CD4-positive, alpha-beta T cell treated with Interleukin-2 at 100 ng/mL for 4 hours (primary cell): Measurements from ENCODE around the gene TNFSF8.

Source experiments
- DNase-seq: peaks from one replicate; pipeline ENCODE4 v3.0.0-alpha.2; 2020; ENCODE audit warnings: low spot score

The TNFSF8 gene

DNA sequence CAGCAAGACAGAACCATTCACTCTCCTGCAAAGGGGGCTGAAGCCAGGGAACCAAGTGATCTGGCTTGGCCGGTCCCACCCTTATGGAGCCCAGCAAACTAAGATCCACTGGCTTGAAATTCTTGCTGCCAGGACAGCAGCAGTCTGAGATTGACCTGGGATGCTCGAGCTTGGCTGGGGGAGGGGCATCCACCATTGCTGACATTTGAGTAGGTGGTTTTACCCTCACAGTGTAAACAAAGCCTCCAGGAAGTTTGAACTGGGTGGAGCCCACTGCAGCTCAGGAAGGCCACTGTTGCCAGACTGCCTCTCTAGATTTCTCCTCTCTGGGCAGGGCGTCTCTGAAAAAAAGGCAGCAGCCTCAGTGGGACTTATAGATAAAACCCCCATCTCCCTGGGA, 60.5 kb downstream of the TNFSF8 start:
- DNase-seq: peak; percentile 33

DNA sequence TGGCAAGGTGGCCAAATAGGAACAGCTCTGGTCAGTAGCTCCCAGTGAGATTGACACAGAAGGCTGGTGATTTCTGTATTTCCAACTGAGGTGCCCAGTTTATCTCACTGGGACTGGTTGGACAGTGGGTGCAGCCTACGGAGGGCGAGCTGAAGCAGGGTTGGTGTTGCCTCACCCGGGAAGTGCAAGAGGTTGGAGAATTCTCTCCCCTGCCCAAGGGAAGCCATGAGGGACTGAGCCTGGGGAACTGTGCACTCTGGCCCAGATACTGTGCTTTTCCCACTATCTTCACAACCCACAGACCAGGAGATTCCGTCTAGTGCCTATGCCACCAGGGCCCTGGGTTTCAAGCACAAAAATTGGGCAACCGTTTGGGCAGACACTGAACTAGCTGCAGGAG, 61.0 kb downstream of the TNFSF8 start:
- DNase-seq: no peak

DNA sequence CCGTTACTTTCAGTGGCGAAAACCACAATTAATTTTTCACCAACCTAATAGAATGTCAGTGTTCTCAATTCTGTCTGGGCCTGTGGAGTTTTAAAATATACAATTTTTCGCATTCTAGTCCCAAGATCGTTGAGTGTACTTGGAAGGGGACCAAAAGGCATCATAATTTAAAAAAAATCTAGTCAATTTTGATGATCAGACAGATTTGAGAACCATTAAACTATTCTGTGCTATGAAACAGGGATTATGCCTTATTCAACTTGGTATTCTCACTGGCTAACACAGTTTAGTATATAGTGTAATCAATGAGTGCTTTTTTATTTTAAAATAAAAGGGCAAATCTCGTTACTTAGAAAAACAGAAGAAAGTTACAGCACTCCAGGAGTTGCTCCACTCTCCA, 63.1 kb downstream of the TNFSF8 start:
- DNase-seq: no peak

DNA sequence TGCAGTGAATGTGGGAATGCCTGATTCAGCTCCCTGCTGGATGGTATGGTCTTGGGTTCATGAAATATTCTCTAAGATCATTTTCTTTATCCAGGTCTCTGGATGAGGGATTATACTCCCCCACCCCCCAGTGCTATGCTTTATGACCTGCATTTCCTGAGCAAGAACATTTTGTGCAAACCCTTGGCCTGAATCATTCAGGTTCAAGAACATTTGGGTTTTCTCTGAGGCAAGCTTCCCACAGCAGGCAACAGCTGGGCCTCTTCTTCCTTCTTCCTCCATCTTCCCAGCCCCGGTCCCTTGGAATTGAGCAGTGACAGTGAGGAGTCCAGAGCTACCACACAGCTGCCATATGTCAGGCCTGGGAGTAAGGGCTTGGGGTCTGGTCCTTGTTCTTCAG, 65.9 kb downstream of the TNFSF8 start:
- no peak for DNase-seq

DNA sequence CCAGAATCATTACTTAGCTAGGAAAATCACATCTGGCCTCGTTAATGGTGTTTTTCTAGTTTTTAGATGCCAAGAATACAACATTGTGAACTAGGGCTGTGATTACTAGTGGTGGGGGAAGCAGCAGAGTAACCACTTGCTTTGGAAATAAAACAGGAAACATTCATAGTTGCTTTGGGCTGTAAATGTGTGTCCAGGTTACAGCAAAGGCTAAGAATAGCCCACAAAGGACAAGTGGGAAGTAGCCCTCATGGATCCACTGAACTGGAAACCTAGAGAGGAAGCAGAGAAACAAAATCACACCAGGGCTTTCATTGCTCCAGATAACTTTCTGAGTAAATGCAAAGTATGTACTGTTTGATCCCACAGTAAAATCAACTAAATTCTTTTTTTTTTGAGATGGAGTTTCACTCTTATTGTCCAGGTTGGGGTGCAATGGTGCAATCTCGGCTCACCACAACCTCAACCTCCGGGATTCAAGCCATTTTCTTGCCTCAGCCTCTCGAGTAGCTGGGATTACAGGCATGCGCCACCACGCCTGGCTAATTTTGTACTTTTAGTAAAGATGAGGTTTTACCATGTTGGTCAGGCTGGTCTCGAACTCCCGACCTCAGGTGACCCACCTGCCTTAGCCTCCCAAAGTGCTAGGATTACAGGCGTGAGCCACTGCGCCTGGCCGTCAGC, 68.3 kb downstream of the TNFSF8 start:
- DNase-seq: no peak

DNA sequence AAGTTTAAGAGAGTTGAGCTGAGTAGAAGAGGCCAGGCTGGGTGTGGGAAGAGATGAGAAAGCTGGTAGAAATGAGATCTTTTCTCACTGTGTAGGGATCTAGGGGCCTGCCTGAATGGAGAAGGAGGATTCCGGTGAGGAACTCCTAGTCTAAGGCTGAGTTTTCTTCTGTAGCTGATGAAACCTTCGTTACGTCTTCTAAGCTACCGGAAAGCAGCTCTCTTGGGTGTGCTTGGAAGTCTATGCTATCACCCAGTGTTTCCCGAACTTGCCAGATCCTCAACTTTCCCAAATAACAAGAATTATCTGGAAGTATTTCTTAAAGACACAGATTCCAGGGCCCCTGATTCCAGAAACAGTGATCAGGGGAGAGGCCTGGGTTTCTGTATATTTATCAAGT, 69.1 kb downstream of the TNFSF8 start:
- no peak for DNase-seq

DNA sequence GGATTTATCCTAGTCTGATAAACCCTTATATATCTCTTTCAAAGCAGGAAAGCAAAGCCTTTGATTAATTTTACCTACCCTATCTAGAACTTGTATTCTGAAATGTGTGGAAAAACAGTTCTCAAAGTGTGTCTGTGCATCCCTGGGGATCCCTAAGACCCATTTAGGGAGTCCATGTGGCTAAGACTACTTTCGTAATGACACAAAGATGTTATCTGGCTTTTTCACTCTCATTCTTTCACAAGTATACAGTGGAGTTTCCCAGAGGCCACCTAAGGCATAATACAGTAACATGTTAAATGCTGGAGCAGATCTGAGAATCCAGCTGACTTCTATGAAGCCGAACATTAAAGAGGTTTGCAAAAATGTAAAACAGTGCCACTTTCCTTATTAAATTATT, 70.2 kb downstream of the TNFSF8 start:
- no peak for DNase-seq

DNA sequence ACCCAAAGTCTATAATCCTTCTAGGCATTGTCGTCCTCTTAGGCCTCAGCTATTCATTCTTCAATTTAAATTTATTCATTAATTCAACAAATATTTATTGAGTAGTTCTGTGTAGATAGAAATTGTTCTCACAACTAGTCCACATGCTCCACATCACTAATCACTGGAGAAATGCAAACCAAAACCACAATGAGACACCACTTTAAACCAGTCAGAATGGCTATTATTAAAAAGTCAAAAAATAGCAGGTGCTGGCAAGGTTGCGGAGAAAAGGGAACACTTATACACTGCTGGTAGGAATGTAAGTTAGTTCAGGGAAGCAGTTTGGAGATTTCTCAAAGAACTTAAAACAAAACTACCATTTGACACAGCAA, 73.5 kb downstream of the TNFSF8 start:
- DNase-seq: no peak

DNA sequence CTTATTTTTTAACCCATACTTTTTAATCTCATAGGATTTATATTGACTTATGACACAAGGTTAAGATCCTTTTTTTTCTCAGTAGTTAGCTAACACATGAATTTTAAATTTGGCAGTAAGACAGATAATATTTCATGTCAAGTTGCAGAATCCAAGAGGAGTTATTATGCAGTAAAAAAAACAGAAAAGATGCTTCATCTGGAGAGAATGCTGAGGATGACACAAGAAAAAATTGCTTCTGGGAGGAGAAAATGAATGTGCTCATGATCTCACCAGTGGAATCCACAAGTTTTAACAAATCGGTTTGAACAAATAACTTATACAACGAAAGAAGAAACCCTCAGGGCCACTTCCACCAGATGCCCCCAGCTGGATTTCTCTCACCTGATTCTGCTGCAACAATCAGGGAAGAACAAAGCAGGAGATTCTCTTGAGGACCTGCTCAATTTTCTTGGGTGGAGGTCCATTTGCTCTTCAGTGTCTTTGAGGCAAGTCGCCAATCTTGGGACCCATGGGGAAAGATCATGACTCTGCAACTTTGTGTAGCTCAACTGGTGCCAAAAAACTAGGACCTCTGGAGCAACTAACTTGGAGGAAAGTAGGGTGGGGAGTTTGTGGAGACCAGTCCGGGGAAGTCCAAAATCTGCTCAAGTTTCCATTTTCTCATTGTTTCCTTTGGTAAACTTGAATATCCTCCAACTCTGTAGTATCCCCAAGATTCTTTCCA, 74.0 kb downstream of the TNFSF8 start:
- DNase-seq: no peak

DNA sequence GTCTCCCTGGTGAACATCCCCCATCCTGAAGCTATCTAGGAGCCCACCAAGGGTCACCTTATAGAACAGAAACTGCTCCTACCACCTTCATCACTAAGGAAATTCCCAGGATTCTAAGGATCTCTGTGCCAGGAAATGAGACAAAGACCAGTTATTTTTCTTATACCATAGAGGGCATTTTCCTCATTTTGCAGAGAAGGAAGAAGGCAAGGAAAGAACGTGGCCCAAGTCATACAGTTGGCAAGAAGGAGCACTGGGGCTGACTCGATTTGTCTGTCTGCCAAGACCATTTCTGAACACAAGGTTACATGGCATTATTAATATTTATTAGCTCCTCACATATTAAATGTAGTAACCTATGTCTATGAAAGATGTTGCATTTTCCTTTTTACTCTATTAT, 74.9 kb downstream of the TNFSF8 start:
- no peak for DNase-seq

DNA sequence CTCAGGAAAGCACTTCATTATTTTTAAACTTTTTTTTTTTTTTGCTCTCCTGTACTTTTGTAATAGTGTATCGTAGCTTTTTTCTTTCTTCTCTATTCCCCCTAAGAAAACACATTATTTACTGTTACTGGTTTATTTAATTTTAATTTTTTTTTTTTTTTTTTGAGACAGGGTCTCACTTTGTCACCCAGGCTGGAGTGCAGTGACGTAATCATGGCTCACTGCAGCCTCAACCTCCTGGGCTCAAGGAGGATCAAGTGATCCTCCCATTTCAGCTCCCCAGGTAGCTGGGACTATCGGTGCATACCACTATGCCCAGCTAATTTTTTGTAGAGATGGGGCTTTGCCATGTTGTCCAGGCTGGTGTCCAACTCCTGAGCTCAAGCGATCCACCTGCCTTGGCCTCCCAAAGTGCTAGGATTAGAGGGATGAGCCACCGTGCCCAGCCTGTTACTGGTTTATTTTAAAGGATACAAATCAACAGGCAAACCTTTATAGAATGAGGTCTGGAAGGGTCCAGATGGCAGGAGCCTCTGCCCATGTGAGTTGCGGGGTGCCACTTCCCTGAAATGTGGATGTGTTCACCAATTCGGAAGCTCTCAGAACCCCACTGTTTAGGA, 75.5 kb downstream of the TNFSF8 start:
- no peak for DNase-seq

DNA sequence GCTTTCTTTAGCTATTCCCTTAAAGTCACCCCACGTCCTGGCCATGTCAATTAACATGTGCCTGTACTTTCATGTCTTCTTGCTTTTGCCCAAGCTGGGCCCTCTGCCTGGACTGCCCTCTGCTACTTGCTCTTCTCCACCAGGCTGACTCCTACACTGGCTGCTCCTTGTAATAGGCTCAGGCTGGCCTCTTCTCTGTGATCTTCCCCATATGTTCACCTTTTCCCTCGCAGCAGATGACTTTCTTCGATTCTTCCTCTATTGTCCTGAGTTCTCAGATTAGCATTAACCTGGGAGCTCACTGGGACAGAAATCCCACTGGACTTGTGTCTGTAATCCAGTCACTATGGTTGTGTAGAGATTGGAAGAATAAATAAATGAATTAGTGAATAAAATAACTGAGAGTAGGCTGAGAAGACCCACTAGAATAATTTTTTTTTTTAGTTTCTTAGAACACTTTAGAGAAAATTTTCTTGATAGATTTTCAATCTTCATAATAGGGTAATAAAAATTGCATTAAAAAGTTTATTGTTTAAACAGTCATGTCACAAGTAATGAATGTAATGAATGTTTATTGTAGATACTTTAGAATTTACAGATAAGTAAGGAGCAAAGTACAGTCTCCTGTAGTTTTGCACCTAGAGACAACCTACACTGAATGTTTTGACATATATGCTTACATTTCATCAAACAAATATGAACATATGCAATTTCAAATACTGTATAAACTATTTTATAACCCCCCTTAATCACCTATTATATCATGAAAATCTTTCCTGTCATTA, 77.1 kb downstream of the TNFSF8 start:
- no peak for DNase-seq

DNA sequence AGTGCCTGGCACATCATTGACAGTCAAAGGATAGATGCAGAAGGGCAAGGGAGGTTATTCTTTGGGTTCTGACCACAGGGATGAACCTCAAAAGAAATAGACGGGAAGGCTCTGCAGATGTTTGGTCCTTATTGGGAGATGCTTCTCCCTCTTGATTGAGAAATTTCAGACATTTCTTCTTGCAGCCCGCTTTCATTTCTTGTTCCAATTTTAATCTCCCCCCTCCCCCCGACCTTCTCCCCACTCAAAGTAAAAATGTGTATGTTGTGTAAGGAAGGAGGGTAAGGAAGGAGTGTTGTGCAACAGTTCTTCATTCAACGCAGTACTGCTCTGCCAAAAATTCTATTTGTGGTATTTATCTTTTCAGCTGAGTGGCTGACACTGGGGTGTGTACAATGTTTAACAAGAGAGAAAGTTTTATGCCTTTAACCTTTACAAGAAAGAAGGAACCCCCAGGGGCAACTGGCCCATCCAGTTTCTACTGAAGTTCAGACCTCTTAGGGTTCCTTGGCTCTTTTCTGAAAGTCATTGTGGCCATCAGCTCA, 78.3 kb downstream of the TNFSF8 start:
- DNase-seq: no peak

DNA sequence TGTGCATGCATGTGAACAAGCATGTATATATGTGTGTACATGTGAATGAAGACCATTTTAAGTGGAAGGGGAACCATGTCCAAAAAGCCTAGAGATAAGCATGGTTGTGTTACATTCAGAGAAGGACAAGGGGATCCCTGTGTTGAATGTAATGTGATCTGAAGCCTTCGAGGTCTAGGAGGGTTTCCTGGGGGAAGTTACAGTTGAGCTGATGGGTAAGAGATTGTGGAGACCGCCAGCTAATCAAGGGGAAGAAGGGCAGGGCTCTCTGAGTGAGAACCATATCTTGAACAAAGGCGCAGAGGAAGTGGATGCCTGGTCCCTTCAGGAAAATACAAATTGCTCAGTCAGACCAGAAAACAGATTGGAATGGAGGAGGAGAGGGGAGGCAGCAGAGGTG, 79.1 kb downstream of the TNFSF8 start:
- DNase-seq: no peak
